HG03196 (cell line): Measurements from ENCODE around the gene DDX59.
A peak's percentile ranks its signal among the peaks of the same experiment; 100 is the strongest.

Experiments used
- ATAC-seq: cut with Tn5 transposase; IDR thresholded peaks from one replicate; pipeline ENCODE4 v1.9.1; 2021; ENCODE audit not compliant: unreplicated experiment

The DDX59 gene

GRCh38 chr1:200671235-200671786, 1.6 kb upstream of the DDX59 start:
- no peak for ATAC-seq

DNA sequence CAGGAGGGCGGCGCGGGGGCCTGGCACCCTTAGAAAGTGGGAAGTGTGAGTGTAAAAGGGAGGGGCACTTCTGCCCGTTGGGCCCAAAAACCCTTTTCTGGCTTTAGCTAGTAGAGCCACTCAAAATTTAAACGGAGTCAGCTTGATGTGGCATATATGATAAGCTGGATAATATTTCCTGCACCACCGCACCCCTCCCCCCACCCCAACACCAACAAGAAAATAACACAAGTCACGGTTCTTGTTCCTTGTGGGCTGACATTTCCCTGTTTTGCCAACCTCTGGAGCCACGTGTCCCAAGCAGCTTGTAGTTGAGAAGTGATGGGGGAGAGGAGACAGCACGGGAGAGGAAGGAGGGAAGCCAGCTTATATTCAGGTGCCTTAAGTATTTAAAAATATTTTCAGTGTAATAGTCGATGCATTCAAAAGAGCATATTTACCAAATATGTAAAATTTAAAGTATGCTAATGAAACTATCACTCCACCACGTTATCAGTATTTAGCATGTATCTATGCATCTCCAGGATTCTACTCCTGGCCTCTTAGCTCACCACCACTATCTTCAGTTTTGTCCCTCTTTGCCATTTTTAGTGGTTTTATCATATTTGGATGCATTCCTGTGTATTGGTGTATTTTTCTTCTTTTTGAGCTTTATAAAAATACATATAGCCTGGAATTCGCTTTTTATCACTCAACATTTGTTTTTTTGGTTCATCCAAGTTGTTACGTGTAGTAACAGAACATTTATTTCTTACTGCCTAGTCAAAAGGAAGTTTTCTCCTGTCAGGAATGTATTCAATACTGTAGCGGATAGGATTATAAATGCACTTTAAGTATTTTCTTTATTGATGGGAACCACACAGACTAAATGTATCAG, 773 bp upstream of the DDX59 start:
- ATAC-seq, result peak; percentile 21

DNA sequence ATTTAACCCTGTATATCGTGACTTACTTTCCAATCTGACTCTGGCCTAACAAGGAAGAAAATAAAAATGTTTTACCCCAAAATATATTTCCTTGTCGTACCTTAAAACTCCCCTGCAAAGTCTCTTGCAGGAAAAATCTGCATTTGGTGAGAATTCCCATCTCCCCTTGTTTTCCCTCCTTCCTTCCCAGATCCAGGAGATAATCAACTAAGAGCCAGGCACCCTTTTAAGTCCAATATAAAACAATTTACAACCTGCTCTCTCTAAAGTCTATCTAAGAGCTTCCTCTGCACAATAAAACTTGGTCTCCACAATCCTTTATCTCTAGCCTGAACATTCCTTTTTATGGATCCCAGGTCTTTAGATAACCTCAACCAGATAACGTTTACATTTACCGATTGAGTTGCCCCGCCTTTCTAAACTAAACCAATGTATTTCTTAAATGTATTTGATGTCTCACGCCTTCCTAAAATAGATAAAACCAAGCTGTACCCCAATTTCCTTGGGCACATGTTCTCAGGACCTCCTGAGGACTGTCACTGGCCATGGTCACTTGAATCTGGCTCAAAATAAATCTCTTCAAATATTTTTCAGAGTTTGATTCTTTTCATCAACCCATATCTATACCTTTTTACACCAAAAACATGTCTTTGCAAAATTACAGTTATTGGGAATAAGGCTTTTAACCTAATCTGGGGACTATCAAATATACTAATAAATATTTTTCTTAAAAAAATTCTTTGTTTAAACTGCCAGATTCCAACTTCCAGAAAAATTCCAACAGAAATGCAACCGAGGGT, 993 bp downstream of the DDX59 start:
- no peak for ATAC-seq

DNA sequence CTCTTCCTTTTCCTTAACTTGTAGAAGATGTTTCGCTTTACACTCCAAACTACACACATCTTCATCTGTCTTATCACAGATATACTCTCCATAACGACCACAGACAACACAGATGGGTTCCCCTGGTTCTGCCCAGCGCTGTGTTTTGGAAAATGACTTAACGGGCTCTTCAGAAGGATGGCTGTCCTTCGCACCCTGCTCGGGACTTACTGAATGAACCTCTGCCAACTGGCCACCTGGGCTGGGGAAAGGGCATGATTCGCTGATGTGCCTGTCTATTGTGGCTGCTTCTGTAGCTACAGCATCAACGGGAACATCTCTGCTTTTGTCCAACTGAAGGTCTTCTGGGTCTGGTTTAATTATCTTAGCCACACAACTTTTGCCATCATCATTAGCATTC, 3.4 kb downstream of the DDX59 start:
- ATAC-seq, result no peak

DNA sequence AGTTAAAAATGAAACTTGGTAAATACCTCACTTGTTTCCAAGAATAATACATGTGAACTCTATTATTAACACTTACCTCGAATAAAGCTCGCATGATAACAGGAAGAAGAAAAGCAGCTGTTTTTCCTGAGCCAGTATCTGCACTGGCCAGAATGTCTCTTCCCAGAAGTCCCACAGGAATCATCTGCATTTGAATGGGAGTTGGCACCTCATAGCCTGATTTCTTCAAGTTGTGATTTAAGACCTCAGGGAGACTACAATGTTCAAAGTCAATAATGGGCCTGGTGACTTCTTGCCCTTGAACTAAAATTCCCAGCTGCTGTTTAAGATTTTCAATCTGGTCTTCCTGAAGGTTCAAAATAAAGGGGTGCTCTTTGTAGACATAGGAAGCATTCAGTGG, 3.8 kb downstream of the DDX59 start:
- no peak for ATAC-seq

- no peak for ATAC-seq
Measured at GRCh38 chr1:200660719-200661118, 9.0 kb downstream of the DDX59 start.

DNA sequence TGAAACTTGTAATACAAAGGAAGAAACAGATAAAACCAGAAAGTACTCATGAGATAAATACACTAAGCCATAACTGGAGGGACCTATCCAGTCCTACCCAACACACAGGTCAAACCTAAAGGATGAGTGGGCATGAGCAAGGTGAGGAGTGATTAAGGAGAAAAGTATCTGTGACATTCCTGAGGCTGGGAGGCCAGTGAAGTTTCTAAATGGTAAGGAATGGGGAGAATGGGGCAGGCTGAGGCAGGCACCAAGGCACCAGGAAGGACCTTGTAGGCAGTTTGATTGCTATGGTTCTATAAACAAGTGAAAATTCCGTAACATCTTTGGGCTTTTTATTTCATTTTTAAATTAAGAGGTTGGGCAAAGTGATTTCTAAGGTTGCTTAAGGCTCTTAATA, 10.4 kb downstream of the DDX59 start:
- no peak for ATAC-seq

DNA sequence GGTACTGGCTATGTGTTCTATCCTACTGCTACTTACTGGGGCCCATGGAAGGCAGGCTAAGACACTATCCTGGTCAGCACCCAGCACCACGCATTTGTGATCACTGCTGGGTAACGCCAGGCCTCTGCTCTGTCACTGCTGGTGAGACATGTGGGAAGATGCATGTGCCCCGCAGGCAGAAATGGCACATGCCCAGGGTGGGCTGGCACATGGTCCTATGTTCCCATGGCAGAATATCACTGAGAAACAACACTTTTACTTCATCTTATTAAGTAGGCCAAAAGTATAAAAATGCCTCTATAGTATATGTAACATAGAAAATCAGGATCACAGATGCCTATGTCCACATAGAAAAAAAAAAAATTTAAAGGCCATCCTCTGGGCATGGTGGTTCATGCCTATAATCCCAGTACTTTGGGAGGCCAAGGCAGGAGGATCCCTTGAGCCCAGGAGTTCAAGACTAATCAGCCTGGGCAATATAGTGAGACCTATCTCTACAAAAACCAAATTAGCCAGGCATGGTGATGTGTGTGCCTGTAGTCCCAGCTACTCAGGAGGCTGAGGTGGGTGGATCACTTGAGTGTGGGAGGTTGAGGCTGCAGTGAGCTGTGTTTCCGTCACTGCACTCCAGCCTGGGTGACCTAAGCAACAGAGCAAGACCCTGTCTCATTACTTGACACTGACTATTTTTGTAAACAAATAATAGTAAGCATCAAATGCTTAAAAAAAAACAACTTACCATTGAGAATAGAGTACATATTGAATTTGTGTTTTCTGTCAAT, 11.5 kb downstream of the DDX59 start:
- no peak for ATAC-seq

DNA sequence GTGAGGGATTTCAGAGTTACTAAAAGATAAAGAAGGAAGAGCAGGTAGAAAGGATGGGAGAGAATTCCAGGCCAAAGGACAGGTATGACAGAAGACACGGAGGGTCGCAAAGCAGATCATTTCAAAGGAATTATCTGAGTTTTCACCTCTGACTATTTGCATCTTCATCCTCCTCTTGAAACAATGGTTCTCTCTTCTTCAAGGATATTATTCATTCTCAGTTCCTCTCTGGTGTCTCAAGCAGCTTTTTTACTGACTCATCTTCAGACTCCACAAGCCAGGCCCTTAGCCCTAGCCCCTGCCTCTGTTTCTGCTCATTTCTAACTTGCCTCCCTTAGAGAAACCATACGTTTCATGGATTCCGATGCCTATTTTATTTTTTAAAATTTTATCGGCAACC, 15.0 kb downstream of the DDX59 start:
- ATAC-seq, result peak; percentile 93

DNA sequence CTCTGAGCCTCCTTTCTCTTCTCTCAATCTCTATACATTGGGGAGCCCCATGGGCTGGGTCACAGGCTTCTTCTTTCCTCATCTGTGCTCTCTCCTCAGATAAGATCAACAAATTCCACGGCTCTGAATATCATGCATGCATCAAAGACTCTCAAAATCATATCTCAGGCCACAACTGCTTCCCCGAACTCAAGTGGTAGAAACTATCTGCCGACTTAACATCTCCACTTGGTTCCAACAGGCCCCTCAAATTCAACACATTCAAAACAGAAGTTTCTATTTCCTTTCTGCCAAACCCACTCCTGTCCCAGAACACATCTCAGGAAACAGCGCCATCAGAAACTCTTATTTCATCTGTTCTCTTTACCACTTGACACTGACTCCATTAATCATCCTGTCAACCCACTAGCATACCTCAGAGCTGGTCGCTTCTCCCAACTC, 16.7 kb downstream of the DDX59 start:
- no peak for ATAC-seq

DNA sequence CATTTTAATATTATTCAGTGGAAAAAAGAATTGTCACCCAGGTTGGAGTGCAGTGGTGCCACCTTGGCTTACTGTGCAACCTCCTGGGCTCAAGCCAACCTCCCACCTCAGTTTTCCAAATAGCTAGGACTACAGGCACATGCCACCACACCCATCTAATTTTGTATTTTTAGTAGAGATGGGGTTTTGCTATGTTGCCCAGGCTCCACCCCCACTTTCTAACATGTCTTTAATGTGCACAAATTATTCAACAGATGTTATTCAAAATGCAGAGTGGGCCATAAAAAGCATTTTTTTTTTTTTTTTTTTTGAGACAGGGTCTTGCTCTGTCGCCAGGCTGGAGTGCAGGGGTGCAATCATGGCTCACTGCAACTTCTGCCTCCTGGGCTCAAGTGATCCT, 17.3 kb downstream of the DDX59 start:
- ATAC-seq, result no peak

GRCh38 chr1:200646515-200646914, 23.2 kb downstream of the DDX59 start:
- ATAC-seq, result no peak

DNA sequence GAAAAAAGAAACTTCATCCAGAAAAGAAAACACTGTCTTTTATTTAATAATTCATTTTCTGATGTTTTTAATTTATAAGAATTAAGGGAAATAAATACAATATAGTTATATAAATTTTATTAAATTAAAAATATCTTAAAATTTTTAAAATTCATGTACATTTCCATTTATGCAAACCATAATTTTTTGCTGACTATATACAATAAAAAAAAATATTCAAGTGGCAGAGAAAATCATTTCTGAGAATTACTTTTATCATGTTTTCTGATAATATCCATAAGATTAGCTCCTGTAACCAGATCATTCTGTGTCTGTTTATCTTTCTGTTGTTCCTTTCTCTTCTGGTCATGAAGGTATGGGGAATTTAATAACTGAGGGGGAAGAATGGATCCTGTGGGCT, 25.7 kb downstream of the DDX59 start:
- ATAC-seq, result no peak

GRCh38 chr1:200642481-200642880, 27.2 kb downstream of the DDX59 start:
- no peak for ATAC-seq

- no peak for ATAC-seq
Measured at GRCh38 chr1:200640963-200641401, 28.7 kb downstream of the DDX59 start.

DNA sequence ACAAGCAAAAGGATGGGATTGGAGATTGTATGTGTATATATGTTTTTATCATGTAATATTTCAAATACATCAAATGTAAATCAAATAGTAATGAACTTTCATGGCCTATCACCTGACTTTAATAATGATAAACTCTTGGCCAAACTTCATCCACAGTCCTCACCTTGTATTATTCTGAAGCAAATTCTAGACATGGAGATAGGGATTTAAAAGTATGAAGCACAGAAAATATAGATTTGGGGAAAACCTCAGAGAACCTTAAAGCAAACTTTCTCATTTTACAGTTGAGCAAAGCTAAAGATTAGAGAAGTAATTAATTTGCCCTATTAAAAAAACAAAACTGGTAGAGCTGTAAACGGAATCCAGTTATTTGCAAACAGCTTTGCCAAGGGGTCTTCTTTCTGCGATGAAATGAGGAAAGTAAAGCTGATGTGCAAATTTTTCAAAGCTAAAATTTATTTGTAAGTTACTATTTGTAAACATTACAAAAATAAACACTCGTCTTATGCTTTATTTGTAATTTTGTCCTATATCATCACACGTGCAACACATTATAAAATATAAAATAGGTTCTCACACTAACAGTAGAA, 29.2 kb downstream of the DDX59 start:
- ATAC-seq, result no peak

DNA sequence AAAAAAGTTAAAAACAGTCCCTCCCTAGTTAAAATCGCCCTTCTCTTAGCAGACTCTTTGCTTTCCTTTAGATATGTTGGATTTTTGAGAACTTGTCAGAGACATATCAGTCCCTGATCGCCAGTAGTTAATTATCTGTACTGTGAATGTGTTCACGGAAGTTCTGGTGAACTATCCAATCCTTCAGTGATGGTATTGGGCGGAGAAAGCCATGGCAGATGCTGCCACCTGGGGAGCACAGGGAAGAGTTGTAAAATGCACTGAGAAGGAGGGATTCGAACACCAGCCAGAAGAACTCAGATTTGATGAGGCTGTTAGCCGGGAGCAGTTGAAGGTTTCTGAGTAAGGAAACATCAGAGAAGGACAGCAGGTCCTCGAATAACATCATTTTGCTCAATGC, 31.6 kb downstream of the DDX59 start:
- ATAC-seq, result no peak

DNA sequence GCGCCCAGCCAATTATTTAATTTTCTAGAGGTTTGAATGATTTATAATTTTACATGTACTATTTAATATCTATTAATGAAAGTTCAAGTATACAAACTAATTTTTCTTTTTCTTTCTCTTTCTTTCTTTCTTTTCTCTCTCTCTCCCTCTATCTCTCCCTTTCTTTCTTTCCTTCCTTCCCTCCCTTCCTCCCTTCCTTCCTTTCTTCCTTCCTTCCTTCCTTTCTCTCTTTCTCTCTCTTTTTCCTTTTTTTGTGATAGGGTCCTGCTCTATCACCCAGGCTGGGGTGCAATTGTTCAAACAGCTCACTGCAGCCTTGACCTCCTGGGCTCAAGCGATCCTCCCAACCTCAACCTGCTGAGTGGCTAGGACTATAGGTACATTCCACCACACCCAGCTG, 33.0 kb downstream of the DDX59 start:
- no peak for ATAC-seq

- no peak for ATAC-seq
Measured at GRCh38 chr1:200634261-200635122, 35.2 kb downstream of the DDX59 start.

DNA sequence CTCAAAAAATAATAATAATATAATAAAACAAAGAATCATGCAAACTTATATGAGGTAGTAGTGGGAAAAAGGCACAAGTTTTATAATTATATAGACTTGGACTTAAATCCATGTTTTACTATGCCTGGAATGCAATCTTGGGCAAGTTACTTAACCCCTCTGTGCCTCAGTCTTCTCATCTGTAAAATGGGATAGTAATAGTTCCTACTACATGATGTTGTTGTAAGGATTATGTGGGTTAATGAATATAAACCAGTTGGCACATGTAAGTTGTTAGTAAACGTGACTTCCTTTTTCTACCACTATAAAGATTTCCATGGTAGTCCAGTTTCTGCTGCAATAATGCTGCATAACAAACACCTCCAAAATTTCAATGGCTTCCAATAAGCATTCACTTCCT, 38.3 kb downstream of the DDX59 start:
- no peak for ATAC-seq
